GM19455 (cell line): ENCODE data around the gene PGAP3.
"Not testable (repeated sequence)": the region's sequence is repeated elsewhere in the genome, so short reads cannot be mapped to it uniquely, and the experiment has no call there.

Experiments used
- ATAC-seq: cut with Tn5 transposase; IDR thresholded peaks from one replicate; pipeline ENCODE4 v1.9.1; 2021; ENCODE audit not compliant: unreplicated experiment

PGAP3 gene, protein sequence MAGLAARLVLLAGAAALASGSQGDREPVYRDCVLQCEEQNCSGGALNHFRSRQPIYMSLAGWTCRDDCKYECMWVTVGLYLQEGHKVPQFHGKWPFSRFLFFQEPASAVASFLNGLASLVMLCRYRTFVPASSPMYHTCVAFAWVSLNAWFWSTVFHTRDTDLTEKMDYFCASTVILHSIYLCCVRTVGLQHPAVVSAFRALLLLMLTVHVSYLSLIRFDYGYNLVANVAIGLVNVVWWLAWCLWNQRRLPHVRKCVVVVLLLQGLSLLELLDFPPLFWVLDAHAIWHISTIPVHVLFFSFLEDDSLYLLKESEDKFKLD

DNA sequence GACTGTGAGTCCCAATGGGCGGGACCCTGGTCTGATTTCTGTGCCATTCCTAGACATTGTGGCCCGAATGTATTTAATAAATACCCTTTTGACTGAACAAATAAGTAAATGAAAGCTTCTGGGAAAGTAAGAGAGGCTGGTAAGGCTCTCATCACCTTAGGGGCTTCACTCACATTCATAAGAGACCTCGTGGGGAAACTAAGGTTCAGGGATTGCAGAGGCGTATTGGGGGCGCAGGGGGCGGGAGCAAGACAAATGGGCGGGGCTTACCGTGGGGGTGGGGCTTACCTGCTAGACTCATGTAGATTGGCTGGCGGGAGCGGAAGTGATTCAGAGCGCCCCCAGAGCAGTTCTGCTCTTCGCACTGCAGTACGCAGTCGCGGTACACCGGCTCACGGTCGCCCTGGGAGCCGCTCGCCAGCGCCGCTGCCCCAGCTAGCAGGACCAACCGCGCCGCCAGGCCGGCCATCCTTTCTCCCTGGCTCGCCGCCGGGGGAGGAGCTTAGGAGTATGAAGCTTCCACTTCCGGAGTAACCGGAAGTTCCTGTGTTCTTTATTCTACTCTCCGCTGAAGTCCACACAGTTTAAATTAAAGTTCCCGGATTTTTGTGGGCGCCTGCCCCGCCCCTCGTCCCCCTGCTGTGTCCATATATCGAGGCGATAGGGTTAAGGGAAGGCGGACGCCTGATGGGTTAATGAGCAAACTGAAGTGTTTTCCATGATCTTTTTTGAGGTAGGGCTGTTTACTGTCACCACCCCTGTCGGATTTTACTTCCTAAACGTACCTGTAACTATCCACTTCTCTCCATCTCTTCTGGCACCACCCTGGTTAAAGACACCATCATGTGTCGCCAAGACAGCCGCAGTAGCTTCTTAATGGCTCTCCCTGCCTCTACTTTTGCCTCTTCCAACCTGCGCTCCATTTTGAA, at the start of gene PGAP3:
Gene PGAP3, minus strand, starts transcription at position 512 of the 929 bp plus-strand sequence. Its CDS starts 43 bp downstream, at position 469.
- peak; percentile 92 for ATAC-seq

DNA sequence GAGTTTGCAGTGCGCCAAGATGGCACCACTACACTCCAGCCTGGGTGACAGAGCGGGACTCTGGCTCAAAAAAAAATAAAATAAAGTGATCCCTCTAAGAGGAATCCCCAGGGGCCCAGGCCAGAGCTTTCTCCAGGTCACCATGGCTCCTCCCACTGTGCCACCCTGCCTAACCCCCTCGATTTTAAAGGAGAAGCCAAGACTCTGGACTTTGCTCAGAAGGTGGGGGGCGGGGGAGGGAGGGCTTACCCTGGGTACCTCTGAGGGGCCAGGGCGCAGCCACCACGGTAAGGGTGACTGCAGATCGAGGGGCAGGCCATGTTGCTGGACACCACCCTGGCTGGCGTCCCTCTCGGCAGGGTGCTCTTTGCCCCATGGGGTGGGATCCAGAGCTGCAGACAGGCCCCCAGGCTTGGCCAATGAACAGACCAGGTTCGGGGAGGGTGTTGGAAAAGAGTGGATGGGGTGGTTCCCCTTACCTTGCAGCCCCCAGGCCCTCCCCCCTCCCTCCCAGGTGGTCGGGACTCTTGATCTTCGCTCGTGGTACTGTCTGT, 49.4 kb upstream of the PGAP3 start:
- no peak for ATAC-seq

DNA sequence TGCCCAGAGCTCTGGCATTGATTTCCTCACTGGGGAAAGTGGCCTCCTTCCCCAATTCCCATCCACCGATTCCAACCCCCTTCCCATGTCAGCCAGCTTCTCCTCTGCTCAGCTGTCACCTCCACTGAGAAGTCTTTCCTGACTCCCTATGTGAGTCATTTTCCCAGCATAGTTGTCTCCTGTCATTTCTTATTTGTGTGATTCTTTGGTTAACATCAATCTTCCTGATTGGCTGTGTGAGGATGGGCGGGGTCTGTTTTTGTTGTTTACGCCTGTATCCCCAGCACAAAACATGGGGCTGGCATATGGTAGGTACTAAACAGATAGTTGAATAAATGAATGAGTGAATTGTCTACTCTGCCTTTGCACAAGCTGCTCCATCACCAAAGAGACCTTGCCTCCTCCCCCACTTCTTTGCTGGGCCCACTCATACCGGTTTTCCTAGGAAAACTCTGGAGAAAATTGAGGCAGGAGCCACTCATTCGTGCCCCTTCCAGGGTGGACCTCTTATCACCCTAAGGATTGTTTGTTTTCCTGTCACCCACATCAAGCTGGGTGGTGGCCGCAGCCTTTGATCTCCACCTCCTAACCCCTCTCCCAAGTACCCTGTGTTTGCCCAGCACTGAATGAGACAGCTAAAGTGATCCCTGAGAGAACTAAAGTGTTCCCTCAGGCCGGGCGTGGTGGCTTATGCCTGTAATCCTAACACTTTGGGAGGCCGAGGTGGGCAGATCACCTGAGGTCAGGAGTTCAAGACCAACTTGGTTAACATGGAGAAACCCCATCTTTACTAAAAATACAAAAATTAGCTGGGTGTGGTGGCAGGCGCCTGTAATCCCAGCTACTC, 48.7 kb upstream of the PGAP3 start:
- no peak for ATAC-seq

DNA sequence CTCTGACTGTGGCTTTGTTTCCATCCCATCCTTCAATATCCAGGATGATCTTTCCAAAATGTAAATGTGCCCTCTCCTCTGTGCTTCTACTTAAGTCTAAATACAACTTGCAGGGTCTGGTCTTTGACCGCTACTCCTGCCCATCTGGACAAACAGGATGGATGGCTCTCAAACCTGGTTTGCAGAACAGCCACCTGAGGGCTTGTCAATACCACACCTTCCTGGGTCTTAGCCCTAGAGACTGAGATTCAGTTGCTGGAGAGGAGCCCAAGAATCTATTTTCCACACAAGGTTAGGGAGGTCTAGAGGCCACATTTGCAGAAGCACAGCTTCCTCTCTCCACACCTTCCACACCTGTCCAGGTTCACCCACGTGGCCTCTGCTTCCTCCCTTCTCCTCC, 48.0 kb upstream of the PGAP3 start:
- no peak for ATAC-seq

DNA sequence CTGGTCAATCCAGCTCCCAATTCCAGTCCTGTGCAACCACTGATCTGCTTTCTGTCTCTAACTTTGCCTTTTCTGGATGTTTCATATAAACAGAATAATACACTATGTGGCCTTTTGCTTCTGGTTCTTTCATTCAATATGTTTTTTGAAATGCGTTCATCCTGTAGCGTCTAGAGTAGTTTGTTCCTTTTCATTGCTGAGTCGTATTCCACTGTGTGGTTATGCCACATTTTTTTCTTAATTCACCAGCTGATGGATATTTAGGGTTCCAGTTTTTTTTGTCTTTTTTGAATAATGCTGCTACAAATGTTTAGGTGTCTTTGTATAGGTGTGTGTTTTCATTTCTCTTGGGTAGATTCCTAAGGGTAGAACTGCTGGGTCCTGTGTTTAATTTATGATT, 44.7 kb upstream of the PGAP3 start:
- no peak for ATAC-seq

DNA sequence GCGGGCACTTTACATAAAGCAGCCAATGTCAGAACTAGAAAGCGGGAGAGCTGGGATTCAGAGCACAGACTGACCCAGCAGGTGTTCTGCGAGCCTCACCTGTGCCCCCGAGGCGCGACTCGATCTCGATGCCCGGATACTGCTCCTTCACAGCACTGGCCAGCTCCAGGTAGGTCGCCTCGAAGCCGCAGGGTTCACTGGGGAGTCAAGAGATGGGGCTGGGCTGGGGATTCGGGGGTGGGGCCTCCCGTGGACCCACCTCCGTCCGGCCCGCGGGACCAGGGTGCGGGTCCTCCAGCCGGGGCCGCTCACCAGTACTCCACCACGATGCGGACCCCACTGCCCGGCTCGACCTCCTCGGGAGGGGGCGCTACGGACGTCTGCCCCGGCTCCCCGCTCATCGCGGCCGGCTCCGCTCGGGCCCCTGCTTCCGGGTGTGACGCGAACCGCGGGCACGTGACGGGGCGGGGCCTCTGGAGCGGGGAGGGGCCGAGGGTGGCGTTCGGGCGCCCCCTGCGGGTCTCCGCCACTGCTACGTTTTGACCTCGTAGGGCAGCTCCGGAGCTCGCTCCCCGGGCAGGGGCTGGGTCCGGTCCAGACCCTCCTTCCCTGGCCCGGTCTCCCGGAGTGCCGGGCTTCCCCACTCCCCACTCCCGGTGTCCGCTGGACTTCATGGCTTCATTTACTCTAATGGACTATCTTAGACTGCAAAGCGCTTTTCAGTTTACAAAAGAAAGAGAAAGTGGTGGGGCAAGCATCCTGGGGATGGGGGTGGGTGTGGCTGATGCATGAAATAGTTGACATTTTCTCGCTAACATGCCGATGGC, 42.5 kb upstream of the PGAP3 start, which contains the start of gene MIEN1:
Gene MIEN1, minus strand, starts transcription at position 438 of the 827 bp plus-strand sequence. Its CDS starts 37 bp downstream, at position 401.
- ATAC-seq: peak; percentile 90

DNA sequence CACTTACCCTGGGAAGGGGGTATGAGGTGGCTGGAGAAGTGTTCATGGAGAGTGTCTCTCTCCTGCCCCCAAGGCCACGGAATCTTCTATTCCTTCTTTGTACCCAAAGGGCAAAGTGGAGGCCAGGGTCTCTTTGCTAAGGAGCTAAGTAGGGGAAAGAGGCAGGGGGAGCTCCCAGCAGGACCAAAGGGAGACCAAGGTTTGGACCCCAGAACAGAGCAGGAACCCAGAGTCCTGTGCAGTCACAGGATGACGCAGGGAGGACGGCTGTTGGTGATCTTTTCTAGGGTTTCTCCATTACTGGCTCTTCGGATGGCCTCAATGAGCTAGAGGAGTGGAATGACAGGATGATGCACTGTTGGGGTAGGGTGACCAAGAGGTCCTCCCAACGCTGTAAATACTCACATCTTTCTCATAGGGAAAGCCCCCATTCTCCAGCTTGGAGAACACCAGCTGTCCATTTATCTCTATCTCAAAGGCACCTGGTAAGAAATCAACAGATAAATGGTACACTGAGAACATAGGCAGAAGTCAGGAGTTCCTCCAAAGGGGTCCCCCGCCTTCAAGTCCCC, 41.5 kb upstream of the PGAP3 start:
- no peak for ATAC-seq

DNA sequence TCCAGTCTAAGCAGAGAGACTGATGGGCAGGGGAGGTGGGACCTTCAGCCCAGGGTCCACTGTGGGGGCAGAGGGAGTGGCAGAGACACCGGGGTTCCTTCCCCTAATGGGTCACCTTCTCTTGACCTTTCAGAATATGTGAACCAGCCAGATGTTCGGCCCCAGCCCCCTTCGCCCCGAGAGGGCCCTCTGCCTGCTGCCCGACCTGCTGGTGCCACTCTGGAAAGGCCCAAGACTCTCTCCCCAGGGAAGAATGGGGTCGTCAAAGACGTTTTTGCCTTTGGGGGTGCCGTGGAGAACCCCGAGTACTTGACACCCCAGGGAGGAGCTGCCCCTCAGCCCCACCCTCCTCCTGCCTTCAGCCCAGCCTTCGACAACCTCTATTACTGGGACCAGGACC, 39.7 kb upstream of the PGAP3 start:
- ATAC-seq: no peak

DNA sequence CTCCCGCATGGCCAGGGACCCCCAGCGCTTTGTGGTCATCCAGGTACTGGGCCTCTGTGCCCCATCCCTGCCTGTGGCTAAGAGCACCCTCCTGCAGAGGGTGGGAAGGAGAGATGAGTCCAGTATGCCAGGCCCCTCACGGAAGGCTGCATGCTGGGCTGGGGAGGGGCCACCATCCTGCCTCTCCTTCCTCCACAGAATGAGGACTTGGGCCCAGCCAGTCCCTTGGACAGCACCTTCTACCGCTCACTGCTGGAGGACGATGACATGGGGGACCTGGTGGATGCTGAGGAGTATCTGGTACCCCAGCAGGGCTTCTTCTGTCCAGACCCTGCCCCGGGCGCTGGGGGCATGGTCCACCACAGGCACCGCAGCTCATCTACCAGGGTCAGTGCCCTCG, 38.8 kb upstream of the PGAP3 start:
- no peak for ATAC-seq

DNA sequence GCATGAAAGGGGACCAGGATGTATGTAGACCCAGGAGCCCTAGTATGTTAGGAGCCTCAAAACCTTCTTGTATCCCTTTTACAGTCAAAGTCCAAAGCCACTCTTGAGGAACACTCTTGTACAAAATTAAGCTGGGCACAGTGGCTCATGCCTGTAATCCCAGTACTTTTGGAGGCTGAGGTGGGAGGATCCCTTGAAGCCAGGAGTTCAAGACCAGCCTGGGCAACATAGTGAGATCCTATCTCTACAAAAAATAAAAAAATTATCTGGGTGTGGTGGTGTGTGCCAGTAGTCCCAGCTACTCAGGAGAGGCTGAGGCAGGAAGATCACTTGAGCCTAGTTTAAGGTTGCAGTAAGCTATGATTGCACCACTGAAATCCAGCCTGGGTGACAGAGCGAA, 38.1 kb upstream of the PGAP3 start:
- not testable (repeated sequence) for ATAC-seq

DNA sequence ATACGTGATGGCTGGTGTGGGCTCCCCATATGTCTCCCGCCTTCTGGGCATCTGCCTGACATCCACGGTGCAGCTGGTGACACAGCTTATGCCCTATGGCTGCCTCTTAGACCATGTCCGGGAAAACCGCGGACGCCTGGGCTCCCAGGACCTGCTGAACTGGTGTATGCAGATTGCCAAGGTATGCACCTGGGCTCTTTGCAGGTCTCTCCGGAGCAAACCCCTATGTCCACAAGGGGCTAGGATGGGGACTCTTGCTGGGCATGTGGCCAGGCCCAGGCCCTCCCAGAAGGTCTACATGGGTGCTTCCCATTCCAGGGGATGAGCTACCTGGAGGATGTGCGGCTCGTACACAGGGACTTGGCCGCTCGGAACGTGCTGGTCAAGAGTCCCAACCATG, 36.9 kb upstream of the PGAP3 start:
- ATAC-seq: no peak

DNA sequence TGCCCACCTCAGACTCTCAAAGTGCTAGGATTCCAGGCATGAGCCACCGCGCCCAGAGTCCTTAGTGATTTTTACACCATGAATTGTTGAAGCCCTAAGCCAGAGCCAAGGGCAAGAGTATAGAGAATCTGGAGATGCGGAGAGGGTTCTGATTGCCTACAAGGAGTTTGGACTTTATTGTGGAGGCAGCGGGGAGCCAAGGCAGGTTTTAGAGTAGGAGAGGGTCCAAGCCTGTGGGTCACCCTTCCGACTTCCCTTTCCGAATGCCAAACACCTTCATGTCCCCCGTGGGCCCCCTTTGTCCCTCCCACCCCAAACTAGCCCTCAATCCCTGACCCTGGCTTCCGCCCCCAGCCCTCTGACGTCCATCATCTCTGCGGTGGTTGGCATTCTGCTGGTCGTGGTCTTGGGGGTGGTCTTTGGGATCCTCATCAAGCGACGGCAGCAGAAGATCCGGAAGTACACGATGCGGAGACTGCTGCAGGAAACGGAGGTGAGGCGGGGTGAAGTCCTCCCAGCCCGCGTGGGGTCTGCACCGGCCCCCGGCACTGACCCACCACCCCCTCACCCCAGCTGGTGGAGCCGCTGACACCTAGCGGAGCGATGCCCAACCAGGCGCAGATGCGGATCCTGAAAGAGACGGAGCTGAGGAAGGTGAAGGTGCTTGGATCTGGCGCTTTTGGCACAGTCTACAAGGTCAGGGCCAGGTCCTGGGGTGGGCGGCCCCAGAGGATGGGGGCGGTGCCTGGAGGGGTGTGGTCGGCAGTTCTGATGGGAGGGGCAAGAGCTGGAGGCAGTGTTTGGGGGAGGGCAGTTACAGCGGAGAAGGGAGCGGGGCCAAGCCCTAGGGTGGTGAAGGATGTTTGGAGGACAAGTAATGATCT, 35.4 kb upstream of the PGAP3 start:
- ATAC-seq: no peak

DNA sequence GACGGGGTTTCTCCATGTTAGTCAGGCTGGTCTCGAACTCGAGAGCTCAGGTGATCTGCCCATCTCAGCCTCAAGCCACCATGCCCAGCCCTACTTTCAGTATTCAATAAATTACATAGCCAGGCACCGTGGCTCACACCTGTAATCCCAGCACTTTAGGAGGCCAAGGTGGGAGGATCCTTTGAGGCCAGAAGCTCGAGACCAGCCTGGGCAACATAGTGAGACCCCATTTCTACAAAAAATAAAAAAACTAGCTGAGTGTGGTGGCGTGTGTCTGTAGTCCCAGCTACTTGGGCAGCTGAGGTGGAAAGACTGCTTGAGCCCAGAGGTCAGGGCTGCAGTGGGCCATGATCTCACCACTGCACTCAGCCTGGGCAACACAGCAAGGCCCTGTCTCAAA, 34.2 kb upstream of the PGAP3 start:
- no peak for ATAC-seq

DNA sequence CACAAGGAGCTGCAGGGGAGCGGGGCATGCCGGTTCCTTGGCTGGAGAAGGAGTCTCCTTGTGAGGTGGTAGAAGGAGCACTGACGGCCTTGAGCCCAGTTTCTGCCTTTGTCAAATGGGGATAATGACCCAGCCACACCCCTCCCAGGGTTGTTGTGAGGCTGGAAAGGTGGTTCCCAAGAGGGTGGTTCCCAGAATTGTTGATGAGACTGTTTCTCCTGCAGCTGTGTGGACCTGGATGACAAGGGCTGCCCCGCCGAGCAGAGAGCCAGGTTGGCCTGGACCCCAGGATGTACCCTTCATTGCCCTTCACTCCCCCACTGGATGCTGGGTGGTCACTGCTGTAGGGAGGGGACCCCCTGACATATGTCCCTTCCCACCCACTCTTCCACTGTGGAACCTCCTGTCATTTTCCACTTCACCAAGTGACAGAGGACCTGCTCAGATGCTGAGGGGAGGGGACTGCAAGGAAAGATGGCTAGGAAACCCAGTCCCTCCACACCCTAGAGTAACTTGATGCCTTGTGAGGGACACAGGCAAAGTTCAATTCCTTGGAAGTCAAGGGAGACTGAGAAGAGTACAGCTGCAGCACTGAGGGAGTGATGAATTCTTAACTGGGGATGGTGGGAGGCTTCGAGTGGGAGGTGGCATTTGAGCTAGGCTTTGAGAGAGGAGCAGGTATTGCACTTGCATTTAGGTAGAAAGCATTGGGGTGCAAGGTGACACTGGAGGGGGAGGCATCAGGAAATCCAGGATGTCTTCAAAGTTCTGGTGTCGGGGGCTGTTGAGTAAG, 31.9 kb upstream of the PGAP3 start:
- no peak for ATAC-seq

DNA sequence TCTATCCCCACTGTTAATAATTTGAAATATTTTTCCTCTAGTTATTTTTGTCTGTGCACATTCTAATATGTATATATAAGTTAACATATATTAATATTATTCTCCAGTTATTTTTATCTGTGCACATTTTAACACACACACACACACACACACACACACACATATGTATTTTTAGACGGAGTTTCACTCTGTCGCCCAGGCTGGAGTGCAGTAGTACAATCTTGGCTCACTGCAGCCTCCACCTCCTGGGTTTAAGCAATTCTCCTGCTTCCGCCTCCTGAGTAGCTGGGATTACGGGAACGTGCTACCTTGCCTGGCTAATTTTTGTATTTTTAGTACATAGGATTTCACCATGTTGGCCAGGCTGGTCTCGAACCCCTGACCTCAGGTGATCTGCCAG, 29.8 kb upstream of the PGAP3 start:
- no peak for ATAC-seq

DNA sequence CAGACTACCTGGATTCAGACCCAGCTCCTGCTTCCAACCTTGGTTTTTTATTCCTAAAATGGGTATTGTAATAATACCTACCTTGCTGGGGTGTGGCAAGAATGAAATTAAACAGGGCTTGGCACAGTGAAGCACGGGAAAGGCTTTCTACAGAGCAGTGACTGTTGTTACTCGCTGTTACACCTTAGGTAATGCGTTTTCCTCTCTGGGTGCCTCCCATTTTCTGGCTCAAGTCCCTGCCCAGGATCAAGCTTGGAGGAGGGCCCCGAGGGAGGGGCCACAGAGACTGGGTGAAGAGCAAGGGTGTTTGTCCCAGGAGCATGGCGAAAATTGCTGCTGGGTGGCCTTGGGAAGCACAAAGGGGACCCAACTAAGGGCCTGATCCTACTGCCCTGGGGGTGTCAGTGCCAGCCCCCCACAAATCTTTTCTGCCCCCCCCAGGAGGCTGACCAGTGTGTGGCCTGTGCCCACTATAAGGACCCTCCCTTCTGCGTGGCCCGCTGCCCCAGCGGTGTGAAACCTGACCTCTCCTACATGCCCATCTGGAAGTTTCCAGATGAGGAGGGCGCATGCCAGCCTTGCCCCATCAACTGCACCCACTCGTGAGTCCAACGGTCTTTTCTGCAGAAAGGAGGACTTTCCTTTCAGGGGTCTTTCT, 29.2 kb upstream of the PGAP3 start:
- ATAC-seq: no peak

DNA sequence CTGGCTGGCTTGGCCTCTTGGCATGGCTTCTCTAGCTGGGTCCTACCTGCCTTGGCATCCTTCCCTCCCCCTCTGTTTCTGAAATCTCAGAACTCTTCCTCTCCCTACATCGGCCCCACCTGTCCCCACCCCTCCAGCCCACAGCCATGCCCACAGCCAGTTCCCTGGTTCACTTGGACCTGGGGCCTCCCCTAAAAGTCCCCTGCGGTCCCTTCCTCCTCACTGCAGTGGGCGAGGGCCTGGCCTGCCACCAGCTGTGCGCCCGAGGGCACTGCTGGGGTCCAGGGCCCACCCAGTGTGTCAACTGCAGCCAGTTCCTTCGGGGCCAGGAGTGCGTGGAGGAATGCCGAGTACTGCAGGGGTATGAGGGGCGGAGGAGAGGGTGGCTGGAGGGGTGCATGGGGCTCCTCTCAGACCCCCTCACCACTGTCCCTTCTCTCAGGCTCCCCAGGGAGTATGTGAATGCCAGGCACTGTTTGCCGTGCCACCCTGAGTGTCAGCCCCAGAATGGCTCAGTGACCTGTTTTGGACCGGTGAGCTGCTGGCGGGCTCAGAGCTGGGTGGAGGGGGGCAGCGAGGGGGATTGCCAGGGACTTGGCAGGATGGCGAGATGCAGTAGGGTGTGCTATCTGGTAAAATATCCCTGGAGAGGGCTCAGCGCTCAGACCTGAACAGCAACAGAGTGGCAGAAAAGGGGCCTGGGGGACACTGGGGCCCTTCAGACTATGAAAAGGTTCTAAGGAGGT, 28.4 kb upstream of the PGAP3 start:
- ATAC-seq: no peak
